Trophoblast cell (in vitro differentiated cells and primary cell): ENCODE data around the gene SLC6A9.

Experiments used
- DNase-seq, 2 donors: peaks; one replicate each; pipeline ENCODE4 v3.0.0-alpha.2; 2016
- H2AFZ ChIP-seq: 2 replicates; pipeline ENCODE4 v1.6.1; 2013; ENCODE audit warnings: low read length, moderate library complexity, mild to moderate bottlenecking; ENCODE audit not compliant: insufficient read depth, poor library complexity
- H2AK5ac ChIP-seq: 2 replicates; pipeline ENCODE4 v1.6.1; 2013; ENCODE audit warnings: mild to moderate bottlenecking, low read length
- H2BK120ac ChIP-seq: 2 replicates; pipeline ENCODE4 v1.6.1; 2013; ENCODE audit warnings: low read length, mild to moderate bottlenecking, moderate library complexity; ENCODE audit not compliant: insufficient read depth, poor library complexity
- H2BK12ac ChIP-seq: 2 replicates; pipeline ENCODE4 v1.6.1; 2013; ENCODE audit warnings: mild to moderate bottlenecking, low read length, moderate library complexity
- H2BK5ac ChIP-seq: 2 replicates; pipeline ENCODE4 v1.6.1; 2013; ENCODE audit warnings: low read length, low read depth, moderate library complexity, mild to moderate bottlenecking; ENCODE audit not compliant: poor library complexity
- H3K14ac ChIP-seq: 2 replicates; pipeline ENCODE4 v1.6.1; 2013; ENCODE audit warnings: mild to moderate bottlenecking, low read length
- H3K18ac ChIP-seq: 2 replicates; pipeline ENCODE4 v1.6.1; 2013; ENCODE audit warnings: mild to moderate bottlenecking, low read length
- H3K23ac ChIP-seq: 2 replicates; pipeline ENCODE4 v1.6.1; 2013; ENCODE audit warnings: low read length
- H3K27ac ChIP-seq: 2 replicates; pipeline ENCODE4 v1.5.1; 2013; ENCODE audit warnings: low read depth, mild to moderate bottlenecking, inconsistent platforms, low read length, moderate library complexity
- H3K27me3 ChIP-seq: 2 replicates; pipeline ENCODE4 v1.6.1; 2013; ENCODE audit warnings: inconsistent platforms, mild to moderate bottlenecking, low read length, moderate library complexity; ENCODE audit not compliant: insufficient read depth
- H3K36me3 ChIP-seq, 2 experiments: 1 replicate in 1 of 2; 2 replicates in 1 of 2; pipeline ENCODE4 v1.6.1; 2013; ENCODE audit warnings: low read length in 2 of 2, mild to moderate bottlenecking in 2 of 2, moderate library complexity in 1 of 2; ENCODE audit not compliant: insufficient read depth in 2 of 2, control insufficient read depth in 1 of 2
- H3K4ac ChIP-seq: 2 replicates; pipeline ENCODE4 v1.6.1; 2013; ENCODE audit warnings: low read depth, mild to moderate bottlenecking, low read length, moderate library complexity
- H3K4me1 ChIP-seq, 2 experiments: 1 replicate in 1 of 2; 2 replicates in 1 of 2; pipeline ENCODE4 v1.6.1; 2013; ENCODE audit warnings: low read length in 2 of 2, mild to moderate bottlenecking in 2 of 2, moderate library complexity in 1 of 2; ENCODE audit not compliant: insufficient read depth in 2 of 2, control insufficient read depth in 1 of 2
- H3K4me2 ChIP-seq: 2 replicates; pipeline ENCODE4 v1.6.1; 2013; ENCODE audit warnings: inconsistent platforms, mild to moderate bottlenecking, low read length, moderate library complexity
- H3K4me3 ChIP-seq: 2 replicates; pipeline ENCODE4 v1.5.1; 2013; ENCODE audit warnings: mild to moderate bottlenecking, low read depth, low read length, inconsistent platforms
- H3K79me1 ChIP-seq: one replicate; pipeline ENCODE4 v1.6.1; 2013; ENCODE audit warnings: low read length
- H3K79me2 ChIP-seq: 2 replicates; pipeline ENCODE4 v1.6.1; 2013; ENCODE audit warnings: low read length, mild to moderate bottlenecking; ENCODE audit not compliant: control insufficient read depth, insufficient read depth, poor library complexity
- H3K9ac ChIP-seq: 2 replicates; pipeline ENCODE4 v1.6.1; 2013; ENCODE audit warnings: mild to moderate bottlenecking, low read length
- H3K9me3 ChIP-seq: 2 replicates; pipeline ENCODE4 v1.6.1; 2013; ENCODE audit warnings: low read depth, mild to moderate bottlenecking, control low read depth, inconsistent platforms, low read length; ENCODE audit not compliant: insufficient read depth
- H4K12ac ChIP-seq: 2 replicates; pipeline ENCODE4 v1.6.1; 2013; ENCODE audit warnings: low read depth, mild to moderate bottlenecking, low read length, moderate library complexity
- H4K8ac ChIP-seq: 2 replicates; pipeline ENCODE4 v1.6.1; 2013; ENCODE audit warnings: low read depth, mild to moderate bottlenecking, low read length, moderate library complexity
- H4K91ac ChIP-seq: one replicate; pipeline ENCODE4 v1.6.1; 2013; ENCODE audit warnings: low read depth, mild to moderate bottlenecking, low read length, moderate library complexity
- WGBS: extraction: QIAGEN DNeasy Blood & Tissue Kit; methylation state at CpG from one replicate; pipeline ENCODE4 v1.1.7; 2013; ENCODE audit warnings: missing lambda C conversion rate; ENCODE audit not compliant: insufficient read length, insufficient coverage; ENCODE audit errors: extremely low coverage; 5-methylcytosine and 5-hydroxymethylcytosine counted together

Gene SLC6A9

DNA sequence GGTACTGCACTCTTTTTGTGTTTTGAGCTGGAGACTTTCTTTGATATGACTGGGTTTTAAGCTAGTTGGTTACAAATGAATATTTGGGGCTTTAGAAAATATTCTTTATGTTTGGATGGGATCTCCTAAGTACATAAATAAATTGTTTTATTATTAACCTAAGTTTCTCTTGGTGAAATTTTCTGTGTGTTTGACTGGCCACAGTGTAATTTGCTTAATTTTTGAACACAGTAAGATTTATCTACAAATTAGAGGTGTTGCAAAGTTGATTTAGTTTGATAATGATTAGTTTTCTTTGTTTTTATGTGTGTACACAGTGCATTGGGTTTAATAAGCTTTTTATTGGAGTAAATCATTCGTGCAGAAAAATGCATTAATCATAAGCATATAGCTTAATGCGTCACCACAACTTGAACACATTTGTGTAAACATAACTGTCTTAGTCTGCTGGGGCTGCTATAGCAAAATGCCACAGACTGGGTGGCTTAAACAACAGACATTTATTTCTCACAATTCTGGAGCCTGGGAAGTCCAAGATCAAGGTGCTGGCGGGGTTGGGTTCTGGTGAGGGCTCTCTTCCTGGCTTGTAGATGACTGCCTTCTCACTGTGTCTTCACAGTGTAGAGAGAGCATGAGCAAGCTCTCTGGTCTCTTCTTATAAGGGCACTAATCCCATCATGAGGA, 17.4 kb upstream of the SLC6A9 start:
- H4K91ac ChIP-seq = no peak overlapping the region
- H3K14ac ChIP-seq = no peak overlapping the region
- no peak overlapping the region for H2BK5ac ChIP-seq
- H3K36me3 ChIP-seq = no peaks in the 10 kb centered on the region
- no peaks in the 10 kb centered on the region for H3K9me3 ChIP-seq
- no peak overlapping the region for H3K4me3 ChIP-seq
- no peak overlapping the region for H2BK12ac ChIP-seq
- no peaks in the 10 kb centered on the region for H3K79me2 ChIP-seq
- H2AK5ac ChIP-seq = no peak overlapping the region
- no peak for DNase-seq
- H3K9ac ChIP-seq = no peak overlapping the region
- no peak overlapping the region for H3K4me2 ChIP-seq
- no peak overlapping the region for H4K8ac ChIP-seq
- no peak overlapping the region for H2BK120ac ChIP-seq
- H3K4ac ChIP-seq = no peak overlapping the region
- no peak overlapping the region for H3K27ac ChIP-seq
- H3K79me1 ChIP-seq = no peaks in the 10 kb centered on the region
- peaks cover under 1 to 2% of the 10 kb centered on the region in 2 experiments for H3K4me1 ChIP-seq
- H2AFZ ChIP-seq = no peak overlapping the region
- H4K12ac ChIP-seq = no peak overlapping the region
- H3K18ac ChIP-seq = no peak overlapping the region
- H3K23ac ChIP-seq = no peak overlapping the region
- no peaks in the 10 kb centered on the region for H3K27me3 ChIP-seq
- WGBS = no CpG with 5 or more reads among the region's 3 CpGs

DNA sequence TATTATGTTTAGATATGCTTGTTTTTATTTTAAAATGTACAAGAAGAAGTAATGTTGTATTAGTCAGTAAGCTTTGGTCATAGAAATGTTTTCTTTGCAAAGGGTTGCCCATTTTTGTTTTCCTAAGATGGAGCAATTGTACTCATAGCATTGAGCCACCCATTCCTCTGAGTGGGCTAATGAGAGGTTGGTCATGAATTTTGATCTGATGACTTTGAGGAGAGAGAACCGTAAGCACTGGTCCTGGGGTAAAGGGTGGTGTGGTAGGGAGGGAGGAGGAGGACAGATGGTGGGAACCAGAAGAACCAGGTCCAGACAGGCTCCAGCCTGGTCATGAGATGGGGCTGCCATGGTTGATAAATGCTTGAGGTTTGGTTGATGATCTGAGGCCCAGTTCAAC, 15.9 kb upstream of the SLC6A9 start:
- H4K8ac ChIP-seq = no peak overlapping the region
- peaks cover under 1 to 2% of the 10 kb centered on the region in 2 experiments for H3K4me1 ChIP-seq
- H2AFZ ChIP-seq = no peak overlapping the region
- H4K12ac ChIP-seq = no peak overlapping the region
- H2BK5ac ChIP-seq = no peak overlapping the region
- H3K4me2 ChIP-seq = no peak overlapping the region
- DNase-seq = no peak
- H3K27me3 ChIP-seq = no peaks in the 10 kb centered on the region
- H3K27ac ChIP-seq = no peak overlapping the region
- H2BK12ac ChIP-seq = no peak overlapping the region
- H4K91ac ChIP-seq = no peak overlapping the region
- H3K9me3 ChIP-seq = no peaks in the 10 kb centered on the region
- no CpG with 5 or more reads among the region's 1 CpG for WGBS
- H3K79me2 ChIP-seq = no peaks in the 10 kb centered on the region
- H3K79me1 ChIP-seq = no peaks in the 10 kb centered on the region
- H2AK5ac ChIP-seq = no peak overlapping the region
- H3K4ac ChIP-seq = no peak overlapping the region
- no peak overlapping the region for H3K14ac ChIP-seq
- H3K9ac ChIP-seq = no peak overlapping the region
- H3K4me3 ChIP-seq = no peak overlapping the region
- H3K23ac ChIP-seq = no peak overlapping the region
- no peak overlapping the region for H2BK120ac ChIP-seq
- H3K18ac ChIP-seq = no peak overlapping the region
- H3K36me3 ChIP-seq = no peaks in the 10 kb centered on the region

DNA sequence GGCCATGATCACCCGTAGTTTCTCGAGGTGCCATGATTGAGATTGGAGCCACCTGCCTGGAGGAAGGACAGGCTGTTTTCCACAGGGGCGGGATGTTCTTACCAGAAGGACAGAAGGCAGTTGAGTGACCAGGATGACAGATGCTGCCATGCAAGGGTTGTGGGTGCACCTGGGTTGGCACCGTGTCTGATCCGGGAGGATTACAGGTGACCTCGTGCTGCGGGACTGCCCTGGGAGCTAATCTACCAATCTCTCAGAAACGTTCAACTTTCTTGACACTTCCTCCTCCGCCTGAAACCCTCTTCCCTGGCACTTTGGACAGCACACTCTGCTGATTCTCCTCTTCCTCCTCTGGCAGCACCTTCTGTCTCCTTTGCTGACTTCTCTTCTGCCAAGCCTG, 13.8 kb upstream of the SLC6A9 start:
- Histone ChIP-seq H3K4ac (no peak overlapping the region), H3K79me1 (no peaks in the 10 kb centered on the region), H2BK12ac (no peak overlapping the region), H3K23ac (no peak overlapping the region), H3K9ac (no peak overlapping the region), H4K8ac (no peak overlapping the region), H3K36me3 (no peaks in the 10 kb centered on the region), H3K14ac (no peak overlapping the region), H3K27me3 (no peaks in the 10 kb centered on the region), H3K27ac (no peak overlapping the region), H3K4me2 (no peak overlapping the region), H2AK5ac (no peak overlapping the region), H3K4me1 (peaks cover 0 to 2% of the 10 kb centered on the region in 2 experiments), H3K18ac (no peak overlapping the region), H4K12ac (no peak overlapping the region), H3K79me2 (no peaks in the 10 kb centered on the region), H3K4me3 (no peak overlapping the region), H2AFZ (no peak overlapping the region), H3K9me3 (no peaks in the 10 kb centered on the region), H4K91ac (no peak overlapping the region), H2BK5ac (no peak overlapping the region), H2BK120ac (no peak overlapping the region)
- WGBS = no CpG with 5 or more reads among the region's 9 CpGs
- no peak for DNase-seq

DNA sequence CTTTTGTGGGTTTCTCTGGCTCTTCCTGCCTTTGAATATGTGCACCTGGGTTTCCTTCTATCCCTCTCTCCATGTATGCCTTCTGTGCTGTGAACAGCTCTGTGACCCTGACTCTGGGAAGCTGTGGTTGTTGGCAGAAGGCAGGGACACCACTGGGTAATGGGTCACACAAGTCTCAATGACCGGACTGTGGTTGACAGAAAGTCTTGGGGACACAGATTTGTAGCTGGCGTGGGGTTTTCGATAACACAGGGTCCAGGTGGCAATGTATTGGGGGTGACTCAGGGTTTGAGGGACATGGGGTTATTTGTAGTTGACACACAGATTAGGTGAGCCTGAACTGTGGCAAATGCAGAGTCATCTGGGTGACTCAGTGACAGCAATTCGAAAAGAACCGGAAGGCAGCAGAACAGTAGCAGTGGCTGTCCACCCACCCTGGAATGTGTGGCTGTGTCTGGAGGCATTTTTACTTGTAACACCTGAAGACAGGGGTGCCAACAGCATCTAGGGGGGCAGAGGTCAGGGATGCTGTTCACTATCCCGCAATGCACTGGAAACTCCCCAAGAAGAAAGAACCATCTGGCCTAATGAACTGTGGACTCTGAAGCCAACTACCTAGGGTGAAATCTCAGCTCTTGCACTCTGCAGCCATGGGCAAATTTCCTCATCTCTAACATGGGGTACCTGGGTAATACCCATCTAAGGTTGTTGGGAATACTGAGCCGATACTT, 13.0 kb upstream of the SLC6A9 start:
- no peak overlapping the region for H4K8ac ChIP-seq
- no peaks in the 10 kb centered on the region for H3K36me3 ChIP-seq
- H3K4me1 ChIP-seq = peaks cover 0 to 2% of the 10 kb centered on the region in 2 experiments
- no peak overlapping the region for H3K4me2 ChIP-seq
- H4K91ac ChIP-seq = no peak overlapping the region
- H3K79me2 ChIP-seq = no peaks in the 10 kb centered on the region
- no peak for DNase-seq
- H3K9me3 ChIP-seq = no peaks in the 10 kb centered on the region
- no peak overlapping the region for H2BK120ac ChIP-seq
- H2AFZ ChIP-seq = no peak overlapping the region
- H2AK5ac ChIP-seq = no peak overlapping the region
- H3K4ac ChIP-seq = no peak overlapping the region
- no peak overlapping the region for H2BK5ac ChIP-seq
- H2BK12ac ChIP-seq = no peak overlapping the region
- H3K79me1 ChIP-seq = no peaks in the 10 kb centered on the region
- H4K12ac ChIP-seq = no peak overlapping the region
- no peak overlapping the region for H3K23ac ChIP-seq
- no peak overlapping the region for H3K27ac ChIP-seq
- no peak overlapping the region for H3K4me3 ChIP-seq
- H3K9ac ChIP-seq = no peak overlapping the region
- H3K14ac ChIP-seq = no peak overlapping the region
- H3K27me3 ChIP-seq = no peaks in the 10 kb centered on the region
- H3K18ac ChIP-seq = no peak overlapping the region
- no CpG with 5 or more reads among the region's 7 CpGs for WGBS
